H9 (cell line): Measurements from ENCODE around the gene SF1. TPM values are rescaled to one million over a fixed set of nuclear protein-coding genes. Genes with fewer than 3 reads are reported as not detected.

Source experiments
- DNase-seq: peaks from one replicate; pipeline ENCODE4 v3.0.0-alpha.2; 2017
- H2AFZ ChIP-seq: one replicate; pipeline ENCODE4 v1.6.1; 2013; ENCODE audit warnings: mild to moderate bottlenecking, low read length, control low read depth, moderate library complexity
- H2AK5ac ChIP-seq: 2 replicates; pipeline ENCODE4 v1.6.1; 2013; ENCODE audit warnings: low read length, control low read depth, mixed read lengths; ENCODE audit not compliant: insufficient read length
- H2BK120ac ChIP-seq: one replicate; pipeline ENCODE4 v1.6.1; 2013; ENCODE audit warnings: low read depth, mild to moderate bottlenecking, low read length, control low read depth, inconsistent platforms; ENCODE audit not compliant: poor library complexity, severe bottlenecking
- H2BK12ac ChIP-seq: 2 replicates; pipeline ENCODE4 v1.6.1; 2013; ENCODE audit warnings: low read length, control low read depth, mixed read lengths, low read depth; ENCODE audit not compliant: insufficient read length
- H2BK15ac ChIP-seq: 2 replicates; pipeline ENCODE4 v1.6.1; 2013; ENCODE audit warnings: low read depth, low read length, control low read depth
- H2BK20ac ChIP-seq: one replicate; pipeline ENCODE4 v1.6.1; 2013; ENCODE audit warnings: low read depth, mild to moderate bottlenecking, low read length, control low read depth, inconsistent platforms; ENCODE audit not compliant: poor library complexity, severe bottlenecking
- H2BK5ac ChIP-seq: 2 replicates; pipeline ENCODE4 v1.6.1; 2013; ENCODE audit warnings: low read length, control low read depth, mixed read lengths; ENCODE audit not compliant: insufficient read length
- H3K14ac ChIP-seq: 2 replicates; pipeline ENCODE4 v1.6.1; 2013; ENCODE audit warnings: low read length, control low read depth; ENCODE audit not compliant: insufficient read depth
- H3K18ac ChIP-seq: 2 replicates; pipeline ENCODE4 v1.6.1; 2013; ENCODE audit warnings: low read depth, mild to moderate bottlenecking, mixed read lengths, low read length, control low read depth; ENCODE audit not compliant: insufficient read length
- H3K23ac ChIP-seq: 2 replicates; pipeline ENCODE4 v1.6.1; 2013; ENCODE audit warnings: low read length, control low read depth, mixed read lengths, low read depth; ENCODE audit not compliant: insufficient read length
- H3K23me2 ChIP-seq: 2 replicates; pipeline ENCODE4 v1.6.1; 2013; ENCODE audit warnings: low read depth, mild to moderate bottlenecking, mixed read lengths, low read length, control low read depth; ENCODE audit not compliant: insufficient read length, poor library complexity, severe bottlenecking
- H3K27ac ChIP-seq: 2 replicates; pipeline ENCODE4 v1.5.1; 2013; ENCODE audit warnings: low read length, control low read depth, mixed read lengths, low read depth; ENCODE audit not compliant: insufficient read length
- H3K27me3 ChIP-seq: 2 replicates; pipeline ENCODE4 v1.6.1; 2013; ENCODE audit warnings: low read length, control low read depth, inconsistent platforms; ENCODE audit not compliant: insufficient read depth
- H3K4ac ChIP-seq: 2 replicates; pipeline ENCODE4 v1.6.1; 2013; ENCODE audit warnings: low read depth, mild to moderate bottlenecking, control low read depth, inconsistent platforms, low read length, moderate library complexity
- H3K4me1 ChIP-seq: 2 replicates; pipeline ENCODE4 v1.6.1; 2013; ENCODE audit warnings: low read length, control low read depth, inconsistent platforms; ENCODE audit not compliant: insufficient read depth
- H3K4me2 ChIP-seq: 2 replicates; pipeline ENCODE4 v1.6.1; 2013; ENCODE audit warnings: low read length, control low read depth, mixed read lengths; ENCODE audit not compliant: insufficient read length, insufficient read depth
- H3K56ac ChIP-seq: 2 replicates; pipeline ENCODE4 v1.6.1; 2013; ENCODE audit warnings: low read depth, mild to moderate bottlenecking, mixed read lengths, low read length, control low read depth; ENCODE audit not compliant: insufficient read length
- H3K79me1 ChIP-seq: 2 replicates; pipeline ENCODE4 v1.6.1; 2013; ENCODE audit warnings: low read depth, mild to moderate bottlenecking, moderate library complexity, low read length, control low read depth, inconsistent platforms; ENCODE audit not compliant: insufficient read depth, poor library complexity, severe bottlenecking
- H3K79me2 ChIP-seq: 2 replicates; pipeline ENCODE4 v1.6.1; 2013; ENCODE audit warnings: low read length, control low read depth, inconsistent platforms; ENCODE audit not compliant: insufficient read depth
- H3K9ac ChIP-seq: 2 replicates; pipeline ENCODE4 v1.6.1; 2013; ENCODE audit warnings: low read length, control low read depth, mixed read lengths; ENCODE audit not compliant: insufficient read length; ENCODE audit errors: extremely low read depth
- H3K9me3 ChIP-seq: one replicate; pipeline ENCODE4 v1.6.1; 2013; ENCODE audit warnings: low read depth, low read length, inconsistent platforms; ENCODE audit not compliant: control insufficient read depth
- H3T11ph ChIP-seq: one replicate; pipeline ENCODE4 v1.6.1; 2013; ENCODE audit warnings: mild to moderate bottlenecking, low read length, control low read depth, inconsistent platforms
- H4K20me1 ChIP-seq: one replicate; pipeline ENCODE4 v1.6.1; 2013; ENCODE audit not compliant: control insufficient read depth, insufficient read length, insufficient read depth
- H4K5ac ChIP-seq: 2 replicates; pipeline ENCODE4 v1.6.1; 2013; ENCODE audit warnings: low read depth, mild to moderate bottlenecking, mixed read lengths, low read length, control low read depth; ENCODE audit not compliant: insufficient read length
- H4K8ac ChIP-seq: replicated peaks from 2 replicates; pipeline ENCODE4 v1.6.1; 2013; ENCODE audit warnings: low read length, control low read depth, mixed read lengths, low read depth; ENCODE audit not compliant: insufficient read length
- H4K91ac ChIP-seq: 2 replicates; pipeline ENCODE4 v1.6.1; 2013; ENCODE audit warnings: low read depth, mild to moderate bottlenecking, moderate library complexity, mixed read lengths, low read length, control low read depth; ENCODE audit not compliant: insufficient read length
- H3K27ac Mint-ChIP-seq, 3 experiments: 2 replicates in 2 of 3; 3 replicates in 1 of 3; pipeline ENCODE4 v1.8.0; 2020 to 2021; ENCODE audit warnings: mixed read lengths in 3 of 3, mild to moderate bottlenecking in 1 of 3, moderate library complexity in 1 of 3
- H3K27me3 Mint-ChIP-seq: 2 replicates; pipeline ENCODE4 v1.8.0; 2021; ENCODE audit warnings: low read depth, mild to moderate bottlenecking, moderate library complexity, mixed read lengths
- H3K36me3 Mint-ChIP-seq, 3 experiments: 2 replicates in 2 of 3; 3 replicates in 1 of 3; pipeline ENCODE4 v1.8.0; 2020 to 2021; ENCODE audit warnings: low read depth in 3 of 3, mixed read lengths in 3 of 3; ENCODE audit not compliant: insufficient read depth in 1 of 3
- H3K4me1 Mint-ChIP-seq, 2 experiments: 2 replicates each; pipeline ENCODE4 v1.8.0; 2020; ENCODE audit warnings: mixed read lengths in 2 of 2
- H3K4me3 Mint-ChIP-seq, 2 experiments: 2 replicates in 1 of 2; 3 replicates in 1 of 2; pipeline ENCODE4 v1.8.0; 2020 to 2021; ENCODE audit warnings: mild to moderate bottlenecking in 2 of 2, mixed read lengths in 2 of 2, moderate library complexity in 1 of 2
- H3K9me3 Mint-ChIP-seq, 2 experiments: 2 replicates in 1 of 2; 3 replicates in 1 of 2; pipeline ENCODE4 v1.8.0; 2020; ENCODE audit warnings: mild to moderate bottlenecking in 2 of 2, mixed read lengths in 2 of 2, moderate library complexity in 1 of 2
- CTCF ChIP-seq: fragments of 200-600 bp; sonication (generic); conservative IDR thresholded peaks from 3 replicates; pipeline ENCODE4 v1.8.0; 2021; ENCODE audit warnings: antibody characterized with exemption, mild to moderate bottlenecking
- WGBS: extraction: QIAGEN DNeasy Blood & Tissue Kit; methylation state at CpG from one replicate; pipeline ENCODE4 v1.1.7; 2013; ENCODE audit warnings: missing lambda C conversion rate, low lambda C conversion rate, mixed read lengths; ENCODE audit not compliant: insufficient read length; ENCODE audit errors: extremely low coverage; 5-methylcytosine and 5-hydroxymethylcytosine counted together
- total RNA-seq: library from RNA; stranded (reverse); gene quantifications from 2 replicates; pipeline ENCODE4 v1.2.1, GENCODE V29; 2021

SF1 gene
- total RNA-seq, 1 experiment from 2014 or later = 528 TPM

- H3K27ac Mint-ChIP-seq = no peak overlapping the region
- peak; percentile 20 for DNase-seq
- H4K20me1 ChIP-seq = no peaks in the 10 kb centered on the region
- no peak overlapping the region for H3K14ac ChIP-seq
- no peak overlapping the region for H3T11ph ChIP-seq
- no peaks in the 10 kb centered on the region for H3K27me3 ChIP-seq
- H2AK5ac ChIP-seq = no peak overlapping the region
- no peak overlapping the region for H2AFZ ChIP-seq
- no peaks in the 10 kb centered on the region for H3K79me1 ChIP-seq
- H3K56ac ChIP-seq = no peak overlapping the region
- no peak overlapping the region for H4K91ac ChIP-seq
- peaks cover 40 to 56% of the 10 kb centered on the region in 2 experiments for H3K4me1 Mint-ChIP-seq
- H2BK120ac ChIP-seq = no peak overlapping the region
- H3K4me2 ChIP-seq = no peak overlapping the region
- H3K9me3 ChIP-seq = no peaks in the 10 kb centered on the region
- H3K23me2 ChIP-seq = no peaks in the 10 kb centered on the region
- no peak overlapping the region for H2BK20ac ChIP-seq
- H3K23ac ChIP-seq = no peak overlapping the region
- no peak overlapping the region for H3K4me3 Mint-ChIP-seq
- H3K4me1 ChIP-seq = peaks cover 12% of the 10 kb centered on the region
- peaks cover 17% of the 10 kb centered on the region for H3K27me3 Mint-ChIP-seq
- H3K9me3 Mint-ChIP-seq = no peaks in the 10 kb centered on the region
- no CpG with 5 or more reads among the region's 11 CpGs for WGBS
- H2BK5ac ChIP-seq = no peak overlapping the region
- H3K27ac ChIP-seq = no peak overlapping the region
- no peak overlapping the region for H2BK15ac ChIP-seq
- no peaks in the 10 kb centered on the region for H3K79me2 ChIP-seq
- H3K9ac ChIP-seq = no peak overlapping the region
- no peak overlapping the region for H2BK12ac ChIP-seq
- H3K4ac ChIP-seq = no peak overlapping the region
- no peak overlapping the region for H3K18ac ChIP-seq
- peaks cover 8 to 10% (median 9%) of the 10 kb centered on the region in 3 experiments; a peak in 6 of 7 replicates for H3K36me3 Mint-ChIP-seq
- no peak overlapping the region for H4K5ac ChIP-seq
- TF ChIP-seq CTCF = no peak
- no peak overlapping the region for H4K8ac ChIP-seq
These were observed 49.5 kb downstream of the SF1 start for GRCh38 chr11:64728757-64729365.
